ENCODE results near the gene PTPRG.

The PTPRG gene

DNA sequence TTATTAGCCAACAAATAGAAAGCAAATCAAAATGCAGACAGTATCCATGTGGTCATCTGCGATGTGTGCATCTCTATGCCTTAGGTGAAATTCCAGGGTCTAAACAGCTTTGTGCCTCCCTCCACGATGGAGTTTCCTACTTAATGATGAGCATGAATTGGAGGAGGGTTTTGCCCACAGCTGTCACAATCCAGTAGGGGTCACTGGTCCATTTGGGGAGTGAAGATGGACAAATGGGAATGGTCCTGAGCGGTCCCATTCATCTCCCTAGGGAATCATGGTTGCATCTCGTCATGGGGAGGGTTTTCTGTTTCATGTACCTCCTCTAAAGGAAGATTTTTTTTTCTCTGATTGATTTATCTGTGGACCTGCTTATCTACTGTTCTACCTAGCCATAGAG is 358.0 kb downstream of the PTPRG start:
- Histone ChIP-seq H3K27me3 (ENCODE audit: control insufficient read depth, low read length) (peaks cover 10% of the 10 kb centered on the region), H3K4me1 (ENCODE audit: control insufficient read depth, low read length) (peaks cover 4% of the 10 kb centered on the region), H3K9me3 (ENCODE audit: control insufficient read depth, insufficient read depth, low read length) (no peaks in the 10 kb centered on the region), H3K4me3 (ENCODE audit: low read length) (no peak overlapping the region), H3K27ac (ENCODE audit: low read depth, low read length) (no peak overlapping the region), H3F3A (ENCODE audit: control insufficient read depth, insufficient read depth) (no peaks in the 10 kb centered on the region), H3K79me2 (ENCODE audit: control insufficient read depth, low read length) (no peaks in the 10 kb centered on the region), H3K36me3 (ENCODE audit: control insufficient read depth, low read length) (no peaks in the 10 kb centered on the region), H4K20me1 (ENCODE audit: control insufficient read depth, insufficient read depth, low read depth, low read length) (no peaks in the 10 kb centered on the region), H3K4me2 (ENCODE audit: low read length) (no peak overlapping the region), H3K9me2 (replicated peaks; ENCODE audit: control insufficient read depth, low read length) (no peaks in the 10 kb centered on the region)
- TF ChIP-seq CTCF (IDR thresholded peaks at IDR 0.05; ENCODE audit: low read depth, low read length, poor library complexity, severe bottlenecking), result no peak
- no peak for TF ChIP-seq EZH2phosphoT487 (IDR thresholded peaks at IDR 0.05; ENCODE audit: borderline replicate concordance, low read length)

GRCh38 chr3:61922118-61922517 is 360.7 kb downstream of the PTPRG start:
- Histone ChIP-seq H3F3A (ENCODE audit: control insufficient read depth, insufficient read depth) (no peaks in the 10 kb centered on the region), H3K9me3 (ENCODE audit: control insufficient read depth, insufficient read depth, low read length) (no peaks in the 10 kb centered on the region), H3K27me3 (ENCODE audit: control insufficient read depth, low read length) (peaks cover 10% of the 10 kb centered on the region), H3K36me3 (ENCODE audit: control insufficient read depth, low read length) (no peaks in the 10 kb centered on the region), H3K27ac (ENCODE audit: low read depth, low read length) (no peak overlapping the region), H3K9me2 (replicated peaks; ENCODE audit: control insufficient read depth, low read length) (no peaks in the 10 kb centered on the region), H4K20me1 (ENCODE audit: control insufficient read depth, insufficient read depth, low read depth, low read length) (no peaks in the 10 kb centered on the region), H3K4me2 (ENCODE audit: low read length) (no peak overlapping the region), H3K79me2 (ENCODE audit: control insufficient read depth, low read length) (no peaks in the 10 kb centered on the region), H3K4me1 (ENCODE audit: control insufficient read depth, low read length) (peaks cover 9% of the 10 kb centered on the region), H3K4me3 (ENCODE audit: low read length) (no peak overlapping the region)
- no peak for TF ChIP-seq CTCF (IDR thresholded peaks at IDR 0.05; ENCODE audit: low read depth, low read length, poor library complexity, severe bottlenecking)
- no peak for TF ChIP-seq EZH2phosphoT487 (IDR thresholded peaks at IDR 0.05; ENCODE audit: borderline replicate concordance, low read length)

- Histone ChIP-seq H3K27me3 (ENCODE audit: control insufficient read depth, low read length) (peaks cover 3% of the 10 kb centered on the region; the same call in 1 of the 2 replicates), H3K4me1 (ENCODE audit: control insufficient read depth, low read length) (peaks cover 9% of the 10 kb centered on the region), H3K27ac (ENCODE audit: low read depth, low read length) (no peak overlapping the region), H3K4me2 (ENCODE audit: low read length) (0 out of 2 replicates have a peak overlapping the region, but pooled peaks have one; percentile 7), H4K20me1 (ENCODE audit: control insufficient read depth, insufficient read depth, low read depth, low read length) (no peaks in the 10 kb centered on the region), H3K9me2 (replicated peaks; ENCODE audit: control insufficient read depth, low read length) (no peaks in the 10 kb centered on the region), H3K9me3 (ENCODE audit: control insufficient read depth, insufficient read depth, low read length) (no peaks in the 10 kb centered on the region), H3K4me3 (ENCODE audit: low read length) (no peak overlapping the region), H3K79me2 (ENCODE audit: control insufficient read depth, low read length) (no peaks in the 10 kb centered on the region), H3F3A (ENCODE audit: control insufficient read depth, insufficient read depth) (no peaks in the 10 kb centered on the region), H3K36me3 (ENCODE audit: control insufficient read depth, low read length) (no peaks in the 10 kb centered on the region)
- TF ChIP-seq CTCF (IDR thresholded peaks at IDR 0.05; ENCODE audit: low read depth, low read length, poor library complexity, severe bottlenecking) (no peak), EZH2phosphoT487 (IDR thresholded peaks at IDR 0.05; ENCODE audit: borderline replicate concordance, low read length) (no peak)
Observed at GRCh38 chr3:61924090-61924735, 362.8 kb downstream of the PTPRG start.

Data from DOHH2 (cell line).